Measurements from ENCODE around the gene DCLK2.

DNA sequence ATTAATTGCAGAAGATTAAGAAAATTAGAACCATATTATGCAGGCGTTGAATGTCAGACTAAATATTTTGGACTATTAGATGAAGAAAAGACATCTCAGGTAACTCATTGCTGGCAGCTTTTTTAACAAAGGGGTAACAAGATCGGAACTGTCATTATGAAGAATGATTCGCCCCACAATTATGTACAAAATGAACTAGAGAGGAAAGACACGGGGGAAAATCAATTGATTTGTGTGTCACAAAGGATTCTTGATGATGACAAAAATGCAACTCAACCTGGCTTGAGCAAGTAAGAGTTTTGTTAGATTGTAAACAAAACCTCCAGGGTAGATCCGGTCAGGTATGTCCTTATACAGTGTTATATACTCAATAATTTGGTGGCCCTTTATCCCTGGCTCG is 12.5 kb upstream of the DCLK2 start:
- no peak for TF ChIP-seq POLR2A (IDR thresholded peaks at IDR 0.05; ENCODE audit: low read length)
- TF ChIP-seq GATA1 (IDR thresholded peaks at IDR 0.05; ENCODE audit: low read depth, low read length): no peak

All from erythroblast (primary cell).